GM19351 (cell line): Measurements from ENCODE around the gene CHRNA4.

Experiments
- ATAC-seq: cut with Tn5 transposase; IDR thresholded peaks from one replicate; pipeline ENCODE4 v1.9.1; 2021; ENCODE audit warnings: mild to moderate bottlenecking, moderate library complexity; ENCODE audit not compliant: unreplicated experiment

Gene CHRNA4

DNA sequence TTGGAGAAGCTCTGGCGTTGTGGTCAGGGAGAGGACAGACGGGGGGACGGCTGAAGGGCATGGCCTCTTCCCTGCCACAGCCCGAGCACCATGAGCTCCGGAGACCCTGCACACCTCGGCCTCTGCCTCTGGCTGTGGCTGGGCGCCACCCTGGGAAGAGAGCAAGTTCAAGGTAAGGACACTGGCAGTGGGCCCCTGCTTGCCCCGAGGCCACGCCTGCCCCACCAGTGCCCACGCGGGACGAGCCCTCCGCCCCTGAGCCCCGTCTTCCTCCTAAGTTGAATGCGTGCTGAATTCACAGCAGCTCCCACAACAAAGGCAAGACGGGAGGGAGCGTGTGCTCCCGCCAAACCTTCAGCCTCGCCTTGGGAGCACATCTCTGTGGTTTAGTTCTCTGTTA is 66.1 kb downstream of the CHRNA4 start:
- no peak for ATAC-seq

- ATAC-seq, result no peak
Measured at GRCh38 chr20:63294536-63294900, 66.6 kb downstream of the CHRNA4 start.

- no peak for ATAC-seq
Measured at GRCh38 chr20:63293871-63294535, 67.1 kb downstream of the CHRNA4 start.

GRCh38 chr20:63293456-63293855 is 67.7 kb downstream of the CHRNA4 start:
- no peak for ATAC-seq
